GM23338 (cell line): ENCODE results near the gene LINGO4. TPM values are rescaled to one million over a fixed set of nuclear protein-coding genes. Genes with fewer than 3 reads are reported as not detected.

Source experiments
- ATAC-seq: fragments of 200-7000 bp; cut with Tn5 transposase; 3 replicates; pipeline ENCODE4 v1.9.1; 2020
- DNase-seq: peaks from one replicate; pipeline ENCODE4 v3.0.0-alpha.2; 2015; ENCODE audit warnings: low spot score
- H2AFZ ChIP-seq: fragments of 200-600 bp; sonication (generic); 2 replicates; pipeline ENCODE4 v1.8.0; 2016; ENCODE audit warnings: antibody characterized with exemption, mild to moderate bottlenecking, moderate library complexity
- H3F3A ChIP-seq: fragments of 200-600 bp; sonication (generic); replicated peaks from 2 replicates; pipeline ENCODE4 v1.8.0; 2017; ENCODE audit warnings: antibody characterized with exemption, mixed run types, low read depth
- H3K27ac ChIP-seq: fragments of 200-600 bp; sonication (generic); 2 replicates; pipeline ENCODE4 v1.6.1; 2016; ENCODE audit warnings: low read depth
- H3K27me3 ChIP-seq: fragments of 200-600 bp; sonication (generic); 2 replicates; pipeline ENCODE4 v1.8.0; 2016; ENCODE audit warnings: mild to moderate bottlenecking, mixed run types, moderate library complexity; ENCODE audit not compliant: insufficient read depth
- H3K36me3 ChIP-seq: fragments of 200-600 bp; sonication (generic); 2 replicates; pipeline ENCODE4 v1.8.0; 2016; ENCODE audit warnings: mild to moderate bottlenecking; ENCODE audit not compliant: insufficient read depth
- H3K4me1 ChIP-seq: fragments of 200-600 bp; sonication (generic); 2 replicates; pipeline ENCODE4 v1.8.0; 2016; ENCODE audit warnings: mild to moderate bottlenecking, moderate library complexity; ENCODE audit not compliant: insufficient read depth
- H3K4me2 ChIP-seq: fragments of 200-600 bp; sonication (generic); 2 replicates; pipeline ENCODE4 v1.7.1; 2017; ENCODE audit warnings: mixed run types
- H3K4me3 ChIP-seq: fragments of 200-600 bp; sonication (generic); 2 replicates; pipeline ENCODE4 v1.6.1; 2016; ENCODE audit warnings: mixed run types
- H3K79me2 ChIP-seq: fragments of 200-600 bp; sonication (generic); replicated peaks from 2 replicates; pipeline ENCODE4 v1.8.0; 2017; ENCODE audit warnings: mild to moderate bottlenecking; ENCODE audit not compliant: insufficient read depth
- H3K9me2 ChIP-seq: fragments of 200-600 bp; sonication (generic); 2 replicates; pipeline ENCODE4 v1.8.0; 2017; ENCODE audit not compliant: insufficient read depth
- H4K20me1 ChIP-seq: fragments of 200-600 bp; sonication (generic); replicated peaks from 2 replicates; pipeline ENCODE4 v1.8.0; 2017; ENCODE audit warnings: mild to moderate bottlenecking; ENCODE audit not compliant: insufficient read depth
- H3K27ac Mint-ChIP-seq: 2 replicates; pipeline ENCODE4 v1.8.0; 2020; ENCODE audit warnings: inconsistent platforms, mild to moderate bottlenecking, moderate library complexity, mixed read lengths
- H3K27me3 Mint-ChIP-seq: 3 replicates; pipeline ENCODE4 v1.8.0; 2022; ENCODE audit warnings: low read depth, mild to moderate bottlenecking, moderate library complexity, mixed read lengths, inconsistent platforms; ENCODE audit not compliant: insufficient read depth, poor library complexity
- H3K36me3 Mint-ChIP-seq: 3 replicates; pipeline ENCODE4 v1.8.0; 2021; ENCODE audit warnings: low read depth, mild to moderate bottlenecking, inconsistent platforms, moderate library complexity, mixed read lengths
- H3K4me1 Mint-ChIP-seq: 3 replicates; pipeline ENCODE4 v1.8.0; 2020; ENCODE audit warnings: mild to moderate bottlenecking, inconsistent platforms, mixed read lengths
- H3K4me3 Mint-ChIP-seq: 3 replicates; pipeline ENCODE4 v1.8.0; 2021; ENCODE audit warnings: moderate library complexity, mild to moderate bottlenecking, inconsistent platforms, mixed read lengths
- H3K9me3 Mint-ChIP-seq: 3 replicates; pipeline ENCODE4 v1.8.0; 2020; ENCODE audit warnings: moderate library complexity, mild to moderate bottlenecking, inconsistent platforms, mixed read lengths
- CREB1 ChIP-seq: fragments of 250-450 bp; sonication (Bioruptor Pico); IDR thresholded peaks from 2 replicates; pipeline ENCODE4 v1.5.0; 2020; ENCODE audit warnings: low read depth, mild to moderate bottlenecking, moderate library complexity
- ETS1 ChIP-seq: IDR thresholded peaks from 2 replicates; pipeline ENCODE4 v1.6.1; 2016; ENCODE audit warnings: antibody characterized with exemption
- EZH2 ChIP-seq: fragments of 200-600 bp; sonication (generic); IDR thresholded peaks from one replicate; pipeline ENCODE4 v1.8.0; 2017; ENCODE audit warnings: antibody characterized with exemption, mild to moderate bottlenecking, low read depth; ENCODE audit not compliant: unreplicated experiment
- EZH2phosphoT487 ChIP-seq: fragments of 200-600 bp; sonication (generic); IDR thresholded peaks from one replicate; pipeline ENCODE4 v1.8.1; 2018; ENCODE audit warnings: antibody characterized with exemption; ENCODE audit not compliant: unreplicated experiment
- JUNB ChIP-seq: IDR thresholded peaks from one replicate; pipeline ENCODE4 v1.6.1; 2016; ENCODE audit warnings: antibody characterized with exemption; ENCODE audit not compliant: unreplicated experiment
- NANOG ChIP-seq: IDR thresholded peaks from 2 replicates; pipeline ENCODE4 v1.6.1; 2016; ENCODE audit warnings: antibody characterized with exemption, borderline replicate concordance
- POLR2AphosphoS5 ChIP-seq: IDR thresholded peaks from 2 replicates; pipeline ENCODE4 v1.6.1; 2016; ENCODE audit warnings: antibody characterized with exemption, low read depth
- STAT1 ChIP-seq: IDR thresholded peaks from one replicate; pipeline ENCODE4 v1.6.1; 2016; ENCODE audit warnings: antibody characterized with exemption; ENCODE audit not compliant: unreplicated experiment
- ZNF114 ChIP-seq: fragments of 250-450 bp; sonication (Bioruptor Pico); IDR thresholded peaks from 2 replicates; pipeline ENCODE4 v1.5.0; 2020; ENCODE audit warnings: mild to moderate bottlenecking, moderate library complexity
- ZNF331 ChIP-seq: fragments of 250-450 bp; sonication (Bioruptor Pico); IDR thresholded peaks from 2 replicates; pipeline ENCODE4 v1.5.0; 2020; ENCODE audit warnings: low read depth, mild to moderate bottlenecking, moderate library complexity
- polyA plus RNA-seq: library from polyadenylated mRNA; unstranded; fragments of >200 nt; fragmentation: Nextera tagmentation; extraction: Ambion mirVana; gene quantifications from 2 replicates; pipeline ENCODE4 v1.2.1, GENCODE V29; 2016
- total RNA-seq: library from RNA; depleted of rRNA; stranded (reverse); fragments of >200 nt; shearing (Covaris generic); gene quantifications from 2 replicates; pipeline ENCODE4 v1.2.3, GENCODE V29; 2014
- TF ChIP-seq, protein P1 (sequence below): IDR thresholded peaks from one replicate; pipeline ENCODE4 v1.6.1; 2018; ENCODE audit warnings: antibody characterized with exemption; ENCODE audit not compliant: unreplicated experiment
- TF ChIP-seq, protein P2 (sequence below), 2 experiments: fragments of 200-600 bp in 1 of 2; sonication (generic) in 1 of 2; conservative IDR thresholded peaks; 2 replicates each; pipeline versions ENCODE4 v1.5.1 to v1.6.1; 2016 to 2017; ENCODE audit warnings: antibody characterized with exemption in 2 of 2, low read depth in 2 of 2, mild to moderate bottlenecking in 2 of 2, moderate library complexity in 1 of 2
- TF ChIP-seq, protein P3 (sequence below): fragments of 250-450 bp; sonication (Bioruptor Pico); IDR thresholded peaks from 2 replicates; pipeline ENCODE4 v1.5.0; 2020; ENCODE audit warnings: mild to moderate bottlenecking, moderate library complexity

The LINGO4 gene
- total and polyA plus RNA-seq, 2 experiments from 2014 or later = not detected

- peaks cover 8% of the 10 kb centered on the region for H3K27me3 ChIP-seq
- H3K9me2 ChIP-seq = no peaks in the 10 kb centered on the region
- Mint-ChIP-seq H3K4me1 (peaks cover 49% of the 10 kb centered on the region), H3K27me3 (peaks cover 21% of the 10 kb centered on the region), H3K36me3 (no peaks in the 10 kb centered on the region; the same call in 2 of the 3 replicates), H3K27ac (no peak overlapping the region), H3K9me3 (peaks cover 4% of the 10 kb centered on the region; the same call in 1 of the 3 replicates), H3K4me3 (no peak overlapping the region)
- ATAC-seq = no peak
- H3K4me1 ChIP-seq = peaks cover 37% of the 10 kb centered on the region
- no peak overlapping the region for H3K4me2 ChIP-seq
- no peaks in the 10 kb centered on the region for H4K20me1 ChIP-seq
- no peak overlapping the region for H2AFZ ChIP-seq
- H3K36me3 ChIP-seq = no peaks in the 10 kb centered on the region
- H3K4me3 ChIP-seq = no peak overlapping the region
- H3K79me2 ChIP-seq = no peaks in the 10 kb centered on the region
- no peaks in the 10 kb centered on the region; the same call in 1 of the 2 replicates for H3F3A ChIP-seq
- H3K27ac ChIP-seq = no peak overlapping the region
- TF ChIP-seq CREB1 (no peak), ETS1 (no peak), STAT1 (no peak), NANOG (no peak), ZNF114 (CRISPR knock-in tag) (no peak), EZH2phosphoT487 (no peak), EZH2 (no peak), POLR2AphosphoS5 (no peak), JUNB (no peak), ZNF331 (CRISPR knock-in tag) (no peak)
- TF ChIP-seq, protein P1, sequence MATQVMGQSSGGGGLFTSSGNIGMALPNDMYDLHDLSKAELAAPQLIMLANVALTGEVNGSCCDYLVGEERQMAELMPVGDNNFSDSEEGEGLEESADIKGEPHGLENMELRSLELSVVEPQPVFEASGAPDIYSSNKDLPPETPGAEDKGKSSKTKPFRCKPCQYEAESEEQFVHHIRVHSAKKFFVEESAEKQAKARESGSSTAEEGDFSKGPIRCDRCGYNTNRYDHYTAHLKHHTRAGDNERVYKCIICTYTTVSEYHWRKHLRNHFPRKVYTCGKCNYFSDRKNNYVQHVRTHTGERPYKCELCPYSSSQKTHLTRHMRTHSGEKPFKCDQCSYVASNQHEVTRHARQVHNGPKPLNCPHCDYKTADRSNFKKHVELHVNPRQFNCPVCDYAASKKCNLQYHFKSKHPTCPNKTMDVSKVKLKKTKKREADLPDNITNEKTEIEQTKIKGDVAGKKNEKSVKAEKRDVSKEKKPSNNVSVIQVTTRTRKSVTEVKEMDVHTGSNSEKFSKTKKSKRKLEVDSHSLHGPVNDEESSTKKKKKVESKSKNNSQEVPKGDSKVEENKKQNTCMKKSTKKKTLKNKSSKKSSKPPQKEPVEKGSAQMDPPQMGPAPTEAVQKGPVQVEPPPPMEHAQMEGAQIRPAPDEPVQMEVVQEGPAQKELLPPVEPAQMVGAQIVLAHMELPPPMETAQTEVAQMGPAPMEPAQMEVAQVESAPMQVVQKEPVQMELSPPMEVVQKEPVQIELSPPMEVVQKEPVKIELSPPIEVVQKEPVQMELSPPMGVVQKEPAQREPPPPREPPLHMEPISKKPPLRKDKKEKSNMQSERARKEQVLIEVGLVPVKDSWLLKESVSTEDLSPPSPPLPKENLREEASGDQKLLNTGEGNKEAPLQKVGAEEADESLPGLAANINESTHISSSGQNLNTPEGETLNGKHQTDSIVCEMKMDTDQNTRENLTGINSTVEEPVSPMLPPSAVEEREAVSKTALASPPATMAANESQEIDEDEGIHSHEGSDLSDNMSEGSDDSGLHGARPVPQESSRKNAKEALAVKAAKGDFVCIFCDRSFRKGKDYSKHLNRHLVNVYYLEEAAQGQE = no peak
- TF ChIP-seq, protein P2, sequence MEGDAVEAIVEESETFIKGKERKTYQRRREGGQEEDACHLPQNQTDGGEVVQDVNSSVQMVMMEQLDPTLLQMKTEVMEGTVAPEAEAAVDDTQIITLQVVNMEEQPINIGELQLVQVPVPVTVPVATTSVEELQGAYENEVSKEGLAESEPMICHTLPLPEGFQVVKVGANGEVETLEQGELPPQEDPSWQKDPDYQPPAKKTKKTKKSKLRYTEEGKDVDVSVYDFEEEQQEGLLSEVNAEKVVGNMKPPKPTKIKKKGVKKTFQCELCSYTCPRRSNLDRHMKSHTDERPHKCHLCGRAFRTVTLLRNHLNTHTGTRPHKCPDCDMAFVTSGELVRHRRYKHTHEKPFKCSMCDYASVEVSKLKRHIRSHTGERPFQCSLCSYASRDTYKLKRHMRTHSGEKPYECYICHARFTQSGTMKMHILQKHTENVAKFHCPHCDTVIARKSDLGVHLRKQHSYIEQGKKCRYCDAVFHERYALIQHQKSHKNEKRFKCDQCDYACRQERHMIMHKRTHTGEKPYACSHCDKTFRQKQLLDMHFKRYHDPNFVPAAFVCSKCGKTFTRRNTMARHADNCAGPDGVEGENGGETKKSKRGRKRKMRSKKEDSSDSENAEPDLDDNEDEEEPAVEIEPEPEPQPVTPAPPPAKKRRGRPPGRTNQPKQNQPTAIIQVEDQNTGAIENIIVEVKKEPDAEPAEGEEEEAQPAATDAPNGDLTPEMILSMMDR (conservative IDR thresholded peaks at IDR 0.05; ENCODE audit: low read depth in 2 of 2) = no peak
- TF ChIP-seq, protein P3, sequence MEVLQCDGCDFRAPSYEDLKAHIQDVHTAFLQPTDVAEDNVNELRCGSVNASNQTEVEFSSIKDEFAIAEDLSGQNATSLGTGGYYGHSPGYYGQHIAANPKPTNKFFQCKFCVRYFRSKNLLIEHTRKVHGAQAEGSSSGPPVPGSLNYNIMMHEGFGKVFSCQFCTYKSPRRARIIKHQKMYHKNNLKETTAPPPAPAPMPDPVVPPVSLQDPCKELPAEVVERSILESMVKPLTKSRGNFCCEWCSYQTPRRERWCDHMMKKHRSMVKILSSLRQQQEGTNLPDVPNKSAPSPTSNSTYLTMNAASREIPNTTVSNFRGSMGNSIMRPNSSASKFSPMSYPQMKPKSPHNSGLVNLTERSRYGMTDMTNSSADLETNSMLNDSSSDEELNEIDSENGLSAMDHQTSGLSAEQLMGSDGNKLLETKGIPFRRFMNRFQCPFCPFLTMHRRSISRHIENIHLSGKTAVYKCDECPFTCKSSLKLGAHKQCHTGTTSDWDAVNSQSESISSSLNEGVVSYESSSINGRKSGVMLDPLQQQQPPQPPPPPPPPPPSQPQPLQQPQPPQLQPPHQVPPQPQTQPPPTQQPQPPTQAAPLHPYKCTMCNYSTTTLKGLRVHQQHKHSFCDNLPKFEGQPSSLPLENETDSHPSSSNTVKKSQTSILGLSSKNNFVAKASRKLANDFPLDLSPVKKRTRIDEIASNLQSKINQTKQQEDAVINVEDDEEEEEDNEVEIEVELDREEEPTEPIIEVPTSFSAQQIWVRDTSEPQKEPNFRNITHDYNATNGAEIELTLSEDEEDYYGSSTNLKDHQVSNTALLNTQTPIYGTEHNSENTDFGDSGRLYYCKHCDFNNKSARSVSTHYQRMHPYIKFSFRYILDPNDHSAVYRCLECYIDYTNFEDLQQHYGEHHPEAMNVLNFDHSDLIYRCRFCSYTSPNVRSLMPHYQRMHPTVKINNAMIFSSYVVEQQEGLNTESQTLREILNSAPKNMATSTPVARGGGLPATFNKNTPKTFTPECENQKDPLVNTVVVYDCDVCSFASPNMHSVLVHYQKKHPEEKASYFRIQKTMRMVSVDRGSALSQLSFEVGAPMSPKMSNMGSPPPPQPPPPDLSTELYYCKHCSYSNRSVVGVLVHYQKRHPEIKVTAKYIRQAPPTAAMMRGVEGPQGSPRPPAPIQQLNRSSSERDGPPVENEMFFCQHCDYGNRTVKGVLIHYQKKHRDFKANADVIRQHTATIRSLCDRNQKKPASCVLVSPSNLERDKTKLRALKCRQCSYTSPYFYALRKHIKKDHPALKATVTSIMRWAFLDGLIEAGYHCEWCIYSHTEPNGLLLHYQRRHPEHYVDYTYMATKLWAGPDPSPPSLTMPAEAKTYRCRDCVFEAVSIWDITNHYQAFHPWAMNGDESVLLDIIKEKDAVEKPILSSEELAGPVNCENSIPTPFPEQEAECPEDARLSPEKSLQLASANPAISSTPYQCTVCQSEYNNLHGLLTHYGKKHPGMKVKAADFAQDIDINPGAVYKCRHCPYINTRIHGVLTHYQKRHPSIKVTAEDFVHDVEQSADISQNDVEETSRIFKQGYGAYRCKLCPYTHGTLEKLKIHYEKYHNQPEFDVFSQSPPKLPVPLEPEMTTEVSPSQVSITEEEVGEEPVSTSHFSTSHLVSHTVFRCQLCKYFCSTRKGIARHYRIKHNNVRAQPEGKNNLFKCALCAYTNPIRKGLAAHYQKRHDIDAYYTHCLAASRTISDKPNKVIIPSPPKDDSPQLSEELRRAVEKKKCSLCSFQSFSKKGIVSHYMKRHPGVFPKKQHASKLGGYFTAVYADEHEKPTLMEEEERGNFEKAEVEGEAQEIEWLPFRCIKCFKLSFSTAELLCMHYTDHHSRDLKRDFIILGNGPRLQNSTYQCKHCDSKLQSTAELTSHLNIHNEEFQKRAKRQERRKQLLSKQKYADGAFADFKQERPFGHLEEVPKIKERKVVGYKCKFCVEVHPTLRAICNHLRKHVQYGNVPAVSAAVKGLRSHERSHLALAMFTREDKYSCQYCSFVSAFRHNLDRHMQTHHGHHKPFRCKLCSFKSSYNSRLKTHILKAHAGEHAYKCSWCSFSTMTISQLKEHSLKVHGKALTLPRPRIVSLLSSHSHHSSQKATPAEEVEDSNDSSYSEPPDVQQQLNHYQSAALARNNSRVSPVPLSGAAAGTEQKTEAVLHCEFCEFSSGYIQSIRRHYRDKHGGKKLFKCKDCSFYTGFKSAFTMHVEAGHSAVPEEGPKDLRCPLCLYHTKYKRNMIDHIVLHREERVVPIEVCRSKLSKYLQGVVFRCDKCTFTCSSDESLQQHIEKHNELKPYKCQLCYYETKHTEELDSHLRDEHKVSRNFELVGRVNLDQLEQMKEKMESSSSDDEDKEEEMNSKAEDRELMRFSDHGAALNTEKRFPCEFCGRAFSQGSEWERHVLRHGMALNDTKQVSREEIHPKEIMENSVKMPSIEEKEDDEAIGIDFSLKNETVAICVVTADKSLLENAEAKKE (CRISPR knock-in tag) = no peak
- DNase-seq = no peak
Measured at GRCh38 chr1:151832318-151832980, 27.2 kb upstream of the LINGO4 start.
